ENCODE results near the gene SOBP. TPM values are rescaled to one million over a fixed set of nuclear protein-coding genes. Genes with fewer than 3 reads are reported as not detected.

Gene SOBP
- total and polyA plus RNA-seq, 2 donors (not counting 3 experiments of a cell fraction or from before 2014, with no cell fraction given): 0.35 to 6.6 TPM

- no peak for TF ChIP-seq POLR2AphosphoS5 (IDR thresholded peaks at IDR 0.05; ENCODE audit: insufficient read depth, low read depth, low read length)
- TF ChIP-seq MAX (IDR thresholded peaks at IDR 0.05; ENCODE audit: insufficient read depth, insufficient read length): no peak
- TF ChIP-seq MYC (IDR thresholded peaks at IDR 0.05; ENCODE audit: low read depth, low read length): no peak
- no peaks in the 10 kb centered on the region for H3K27me3 ChIP-seq (ENCODE audit: control insufficient read depth in 2 of 2, insufficient read depth in 2 of 2, low read length in 2 of 2)
- intact Hi-C loops (cut with micrococcal nuclease) (no loop called here), dilution Hi-C loops (cut with MboI; ENCODE audit: extremely low pct_ligation_motif_present, low sequenced_read_pairs) (no loop called here)
- no peaks in the 10 kb centered on the region for H4K20me1 ChIP-seq (replicated peaks; ENCODE audit: control insufficient read depth, extremely low read depth, insufficient read depth, low read length)
- CTCF ChIA-PET: interaction anchor here (1.5 to 1.7 kb wide), 2 partner anchors 9 to 29 kb away, joined by 4 to 9 read pairs; no protein-coding TSS in a partner anchor
- no peak overlapping the region for H3K4me2 ChIP-seq (ENCODE audit: insufficient read depth, low read length)
- H2AFZ ChIP-seq (ENCODE audit: low read depth, low read length): no peak overlapping the region
- H3K9me3 ChIP-seq (replicated peaks; ENCODE audit: control insufficient read depth, insufficient read depth, low read length): no peaks in the 10 kb centered on the region
- FAIRE-seq (no peak), DNase-seq (ENCODE audit: low read depth, low spot score) (no peak)
- POLR2A ChIA-PET: no interaction called here
- no peak overlapping the region for H3K4me3 ChIP-seq (replicated peaks in 1 of 3; ENCODE audit: insufficient read depth in 1 of 3, low read depth in 1 of 3, low read length in 3 of 3)
- no peaks in the 10 kb centered on the region for H3K79me2 ChIP-seq (ENCODE audit: control insufficient read depth, insufficient read depth, low read length)
- no peak overlapping the region for H3K9ac ChIP-seq (replicated peaks; ENCODE audit: extremely low read depth, insufficient read depth, low read length)
- H3K27ac ChIP-seq (ENCODE audit: insufficient read depth, low read depth, low read length): no peak overlapping the region
- H3K4me1 ChIP-seq (ENCODE audit: control insufficient read depth, extremely low read depth, insufficient read depth, low read length): peaks cover 7% of the 10 kb centered on the region
- no TSS peak for BruUV-seq (replicated peaks)
- H3K9me1 ChIP-seq (replicated peaks; ENCODE audit: control insufficient read depth, extremely low read depth, insufficient read depth, low read length): no peaks in the 10 kb centered on the region
- no peaks in the 10 kb centered on the region for H3K36me3 ChIP-seq (ENCODE audit: control insufficient read depth in 2 of 2, extremely low read depth in 1 of 2, insufficient read depth in 2 of 2, low read length in 2 of 2)
Observed at GRCh38 chr6:107626645-107627044, 136.7 kb downstream of the SOBP start.

- ChIA-PET POLR2A (no interaction called here), CTCF (interaction anchor here (1.7 kb wide), 1 partner anchor 10 kb away, joined by 9 read pairs; no protein-coding TSS in a partner anchor)
- intact Hi-C loops (cut with micrococcal nuclease): no loop called here
- dilution Hi-C loops (cut with MboI; ENCODE audit: extremely low pct_ligation_motif_present, low sequenced_read_pairs): no loop called here
- no peak overlapping the region for H3K27ac ChIP-seq (ENCODE audit: insufficient read depth, low read depth, low read length)
- TF ChIP-seq MYC (IDR thresholded peaks at IDR 0.05; ENCODE audit: low read depth, low read length): no peak
- no peak for TF ChIP-seq POLR2A (IDR thresholded peaks at IDR 0.05; ENCODE audit: low read depth, low read length)
- no peak for TF ChIP-seq GATA2 (IDR thresholded peaks at IDR 0.05; ENCODE audit: insufficient read depth, insufficient read length, low read depth, low read length)
- no peak for TF ChIP-seq CTCF (IDR thresholded peaks at IDR 0.05; ENCODE audit: extremely low read depth in 1 of 2, insufficient read depth in 1 of 2, low read depth in 1 of 2, low read length in 2 of 2)
- no peak for TF ChIP-seq JUN (IDR thresholded peaks at IDR 0.05; ENCODE audit: borderline replicate concordance, insufficient read depth, insufficient read length, low read depth)
- TF ChIP-seq MAX (IDR thresholded peaks at IDR 0.05; ENCODE audit: insufficient read depth, insufficient read length): no peak
- no peak for TF ChIP-seq POLR2AphosphoS5 (IDR thresholded peaks at IDR 0.05; ENCODE audit: insufficient read depth, low read depth, low read length)
- TF ChIP-seq EZH2 (IDR thresholded peaks at IDR 0.05; ENCODE audit: borderline replicate concordance, low read depth, low read length, severe bottlenecking): no peak
- TF ChIP-seq FOS (IDR thresholded peaks at IDR 0.05; ENCODE audit: borderline replicate concordance, insufficient read depth, low read length): no peak
- H3K4me2 ChIP-seq (ENCODE audit: insufficient read depth, low read length): no peak overlapping the region
- no peaks in the 10 kb centered on the region for H3K79me2 ChIP-seq (ENCODE audit: control insufficient read depth, insufficient read depth, low read length)
- H3K4me3 ChIP-seq (replicated peaks in 1 of 3; ENCODE audit: insufficient read depth in 1 of 3, low read depth in 1 of 3, low read length in 3 of 3): no peak overlapping the region
- no peak overlapping the region for H3K9ac ChIP-seq (replicated peaks; ENCODE audit: extremely low read depth, insufficient read depth, low read length)
- peaks cover 0 to 2% of the 10 kb centered on the region in 2 experiments for H3K27me3 ChIP-seq (ENCODE audit: control insufficient read depth in 2 of 2, insufficient read depth in 2 of 2, low read length in 2 of 2)
- H3K36me3 ChIP-seq (ENCODE audit: control insufficient read depth in 2 of 2, extremely low read depth in 1 of 2, insufficient read depth in 2 of 2, low read length in 2 of 2): no peaks in the 10 kb centered on the region
- no peaks in the 10 kb centered on the region for H3K9me1 ChIP-seq (replicated peaks; ENCODE audit: control insufficient read depth, extremely low read depth, insufficient read depth, low read length)
- no TSS peak for BruUV-seq (replicated peaks)
- no peak overlapping the region for H2AFZ ChIP-seq (ENCODE audit: low read depth, low read length)
- no peaks in the 10 kb centered on the region for H3K9me3 ChIP-seq (replicated peaks; ENCODE audit: control insufficient read depth, insufficient read depth, low read length)
- no peak for DNase-seq (ENCODE audit: low read depth, low spot score)
- H4K20me1 ChIP-seq (replicated peaks; ENCODE audit: control insufficient read depth, extremely low read depth, insufficient read depth, low read length): no peaks in the 10 kb centered on the region
- peaks cover 7% of the 10 kb centered on the region for H3K4me1 ChIP-seq (ENCODE audit: control insufficient read depth, extremely low read depth, insufficient read depth, low read length)
- FAIRE-seq: no peak
Observed at GRCh38 chr6:107627969-107628368, 138.1 kb downstream of the SOBP start.
